HUDEP-2 (cell line): Measurements from ENCODE around the gene ENGASE.

ENCODE experiments used
- DNase-seq, 76 experiments: peaks; one replicate each; lab custom pipeline; 2025; ENCODE audit not compliant: unreplicated experiment in 76 of 76; lab: John Stamatoyannopoulos, UW

ENGASE gene

DNA sequence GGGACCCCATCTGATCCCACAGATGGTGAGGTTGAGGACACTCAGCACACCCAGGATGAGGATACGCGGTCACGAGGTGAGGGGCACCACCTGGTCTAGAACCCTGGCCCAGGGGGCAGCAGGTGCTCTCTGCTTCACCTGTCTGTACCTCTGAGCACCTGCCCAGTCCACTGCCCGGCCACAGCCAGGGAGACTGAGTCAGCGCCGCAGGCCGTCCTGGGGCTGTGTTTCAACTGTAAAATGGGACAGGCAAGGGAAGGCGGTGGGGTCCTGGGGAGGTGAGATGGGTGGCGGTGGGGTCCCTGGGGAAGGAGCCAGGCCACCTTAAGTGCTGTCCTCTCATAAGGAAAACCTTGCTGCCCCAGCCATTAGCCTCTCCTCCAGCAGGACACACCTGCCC lies 60.4 kb downstream of the ENGASE start:
- no peak for DNase-seq

- no peak for DNase-seq
These were observed 61.2 kb downstream of the ENGASE start for GRCh38 chr17:79135628-79136405.
